Chondrocyte (in vitro differentiated cells): Measurements from ENCODE around the gene LRP2. TPM values are rescaled to one million over a fixed set of nuclear protein-coding genes. Genes with fewer than 3 reads are reported as not detected.

Experiments
- DNase-seq: peaks from one replicate; pipeline ENCODE4 v3.0.0; 2021; ENCODE audit warnings: mixed read lengths, low spot score
- H3K27ac Mint-ChIP-seq: one replicate; pipeline ENCODE4 v1.8.0; 2021; ENCODE audit warnings: mild to moderate bottlenecking, moderate library complexity, mixed read lengths; ENCODE audit not compliant: unreplicated experiment
- H3K27me3 Mint-ChIP-seq: 2 replicates; pipeline ENCODE4 v1.8.0; 2021; ENCODE audit warnings: low read depth, mixed read lengths
- H3K36me3 Mint-ChIP-seq: 2 replicates; pipeline ENCODE4 v1.8.0; 2021; ENCODE audit warnings: low read depth, mixed read lengths
- H3K4me1 Mint-ChIP-seq: 2 replicates; pipeline ENCODE4 v1.8.0; 2021; ENCODE audit warnings: low read depth, mild to moderate bottlenecking, mixed read lengths
- H3K4me3 Mint-ChIP-seq: one replicate; pipeline ENCODE4 v1.8.0; 2021; ENCODE audit warnings: mild to moderate bottlenecking, moderate library complexity, mixed read lengths; ENCODE audit not compliant: unreplicated experiment
- H3K9me3 Mint-ChIP-seq: 2 replicates; pipeline ENCODE4 v1.8.0; 2021; ENCODE audit warnings: low read depth, mixed read lengths
- CTCF ChIP-seq: fragments of 200-600 bp; sonication (generic); IDR thresholded peaks from 2 replicates; pipeline ENCODE4 v1.5.0; 2021; ENCODE audit warnings: antibody characterized with exemption, mild to moderate bottlenecking, moderate library complexity
- total RNA-seq: library from RNA; stranded (reverse); gene quantifications from 3 replicates; pipeline ENCODE4 v1.2.1, GENCODE V29; 2021

Gene LRP2
- total RNA-seq, 1 donor from 2014 or later: not detected

DNA sequence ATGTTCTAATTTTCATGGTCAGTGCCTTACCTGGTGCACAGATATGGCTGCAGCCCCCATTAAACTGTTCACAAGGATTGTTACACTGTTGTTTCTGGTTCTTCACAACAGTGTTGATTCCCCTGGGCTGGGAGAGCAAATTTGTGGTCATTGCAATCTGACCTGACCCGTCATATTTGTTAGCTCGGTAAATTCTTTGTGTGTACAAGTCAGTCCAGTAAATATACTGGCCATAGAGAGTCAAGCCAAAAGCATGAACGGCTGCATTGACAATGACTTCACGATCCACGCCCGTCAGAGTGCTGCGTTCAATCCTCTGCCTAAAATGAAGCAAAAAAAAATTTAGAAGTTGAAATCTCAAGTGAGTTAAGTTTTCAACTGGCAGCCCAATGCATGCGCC lies 158.4 kb downstream of the LRP2 start:
- Mint-ChIP-seq H3K4me3 (no peak overlapping the region), H3K9me3 (no peaks in the 10 kb centered on the region), H3K4me1 (no peaks in the 10 kb centered on the region), H3K36me3 (no peaks in the 10 kb centered on the region), H3K27ac (no peak overlapping the region), H3K27me3 (peaks cover 2% of the 10 kb centered on the region)
- DNase-seq: no peak
- no peak for TF ChIP-seq CTCF

GRCh38 chr2:169200756-169201155 lies 161.6 kb downstream of the LRP2 start:
- Mint-ChIP-seq H3K27me3 (peaks cover 2% of the 10 kb centered on the region), H3K9me3 (no peaks in the 10 kb centered on the region), H3K4me1 (no peaks in the 10 kb centered on the region), H3K36me3 (no peaks in the 10 kb centered on the region), H3K27ac (no peak overlapping the region), H3K4me3 (no peak overlapping the region)
- TF ChIP-seq CTCF: no peak
- no peak for DNase-seq

DNA sequence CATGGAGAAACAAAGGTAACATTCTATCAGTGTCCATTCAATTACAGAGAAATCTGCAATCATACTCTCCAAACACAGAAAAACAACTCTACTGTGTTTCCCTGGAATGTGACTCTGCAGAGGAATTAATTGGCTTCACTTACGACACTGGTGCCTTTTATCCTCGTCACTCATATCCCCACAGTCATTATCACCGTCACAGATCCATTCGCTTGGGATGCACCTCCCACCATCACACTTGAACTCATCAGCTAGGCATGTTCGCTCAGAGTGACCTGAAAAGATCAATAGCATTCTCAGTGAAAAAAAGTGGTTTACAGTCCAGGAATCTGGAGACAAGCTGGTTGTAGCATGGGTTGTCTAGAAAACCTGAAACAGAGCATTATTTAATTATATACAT lies 168.7 kb downstream of the LRP2 start:
- Mint-ChIP-seq H3K27me3 (peaks cover 8% of the 10 kb centered on the region), H3K9me3 (no peaks in the 10 kb centered on the region), H3K36me3 (no peaks in the 10 kb centered on the region), H3K27ac (no peak overlapping the region), H3K4me3 (no peak overlapping the region), H3K4me1 (no peaks in the 10 kb centered on the region)
- no peak for DNase-seq
- TF ChIP-seq CTCF: no peak

- no peak for TF ChIP-seq CTCF
- Mint-ChIP-seq H3K27ac (no peak overlapping the region), H3K9me3 (no peaks in the 10 kb centered on the region), H3K4me3 (no peak overlapping the region), H3K36me3 (no peaks in the 10 kb centered on the region), H3K27me3 (peaks cover 14% of the 10 kb centered on the region), H3K4me1 (no peaks in the 10 kb centered on the region)
- no peak for DNase-seq
These were observed 172.0 kb downstream of the LRP2 start for GRCh38 chr2:169190197-169190775.

DNA sequence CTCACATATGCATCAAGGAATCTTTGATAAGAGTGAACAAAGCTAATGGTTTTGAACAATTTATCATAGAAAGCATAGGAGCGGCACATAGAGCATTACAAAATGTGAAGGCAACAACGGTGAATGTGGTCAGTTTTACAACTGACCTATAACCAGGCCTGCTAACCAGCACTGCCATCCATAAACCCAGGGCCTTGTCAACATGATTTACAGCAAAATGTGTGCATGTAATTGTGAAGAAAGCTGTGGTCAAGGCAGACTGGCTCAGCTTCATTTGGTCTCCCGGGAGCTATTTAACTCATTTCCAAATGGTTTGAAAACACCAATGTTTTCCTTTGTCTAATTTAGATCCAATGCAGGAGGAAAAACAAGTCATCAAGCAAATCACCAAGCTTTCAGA lies 173.2 kb downstream of the LRP2 start:
- no peak overlapping the region for H3K27ac Mint-ChIP-seq
- no peak for DNase-seq
- H3K36me3 Mint-ChIP-seq: no peaks in the 10 kb centered on the region
- no peak overlapping the region for H3K4me3 Mint-ChIP-seq
- no peaks in the 10 kb centered on the region for H3K9me3 Mint-ChIP-seq
- peaks cover 14% of the 10 kb centered on the region for H3K27me3 Mint-ChIP-seq
- peaks cover 2% of the 10 kb centered on the region for H3K4me1 Mint-ChIP-seq
- TF ChIP-seq CTCF: no peak
